Measurements from ENCODE around the gene ENAM. TPM values are rescaled to one million over a fixed set of nuclear protein-coding genes. Genes with fewer than 3 reads are reported as not detected.

ENAM gene
- not detected for total RNA-seq

GRCh38 chr4:70628444-70628843, at the start of gene ENAM:
Gene ENAM (plus strand): TSS chr4:70628744. CDS start chr4:70629501, 757 bp downstream.
- TF ChIP-seq CTCF (IDR thresholded peaks at IDR 0.05): no peak
- DNase-seq (ENCODE audit: low spot score) (no peak), ATAC-seq (ENCODE audit: low FRiP score) (no peak)

- ATAC-seq (ENCODE audit: low FRiP score): no peak
Observed at GRCh38 chr4:70581980-70582379, 46.6 kb upstream of the ENAM start.

GRCh38 chr4:70583952-70584834, 44.4 kb upstream of the ENAM start:
- TF ChIP-seq CTCF (IDR thresholded peaks at IDR 0.05): no peak
- DNase-seq (ENCODE audit: low spot score): no peak
- no peak for ATAC-seq (ENCODE audit: low FRiP score)

More at GRCh38 chr4:70581980-70582379, 46.6 kb upstream of the ENAM start:
- no peak for DNase-seq (ENCODE audit: low spot score)
- TF ChIP-seq CTCF (IDR thresholded peaks at IDR 0.05): no peak

- DNase-seq (ENCODE audit: low spot score): no peak
- no peak for TF ChIP-seq CTCF (IDR thresholded peaks at IDR 0.05)
- no peak for ATAC-seq (ENCODE audit: low FRiP score)
Observed at GRCh38 chr4:70586841-70587240, 41.7 kb upstream of the ENAM start.

GRCh38 chr4:70589785-70590184, 38.8 kb upstream of the ENAM start:
- ATAC-seq (ENCODE audit: low FRiP score): no peak
- TF ChIP-seq CTCF (IDR thresholded peaks at IDR 0.05): no peak
- no peak for DNase-seq (ENCODE audit: low spot score)

GRCh38 chr4:70591955-70592582, 36.5 kb upstream of the ENAM start, which contains the start of gene AMBN:
Gene AMBN (plus strand): TSS chr4:70592256. CDS start chr4:70592359, 103 bp downstream.
- no peak for TF ChIP-seq CTCF (IDR thresholded peaks at IDR 0.05)
- no peak for DNase-seq (ENCODE audit: low spot score)
- ATAC-seq (ENCODE audit: low FRiP score): no peak
